Stimulated activated CD8-positive, alpha-beta memory T cell treated with anti-CD3 and anti-CD28 coated beads, Interleukin-7, amount 100 ng/mL, for 4 hours (primary cell): Measurements from ENCODE around the gene UNC45B.
A peak's percentile ranks its signal among the peaks of the same experiment; 100 is the strongest.
"Not testable (repeated sequence)": the region's sequence is repeated elsewhere in the genome, so short reads cannot be mapped to it uniquely, and the experiment has no call there.

ENCODE experiments used
- DNase-seq, 2 donors: peaks; one replicate each; pipeline ENCODE4 v3.0.0-alpha.2; 2020; ENCODE audit warnings: low read depth in 2 of 2

Gene UNC45B

DNA sequence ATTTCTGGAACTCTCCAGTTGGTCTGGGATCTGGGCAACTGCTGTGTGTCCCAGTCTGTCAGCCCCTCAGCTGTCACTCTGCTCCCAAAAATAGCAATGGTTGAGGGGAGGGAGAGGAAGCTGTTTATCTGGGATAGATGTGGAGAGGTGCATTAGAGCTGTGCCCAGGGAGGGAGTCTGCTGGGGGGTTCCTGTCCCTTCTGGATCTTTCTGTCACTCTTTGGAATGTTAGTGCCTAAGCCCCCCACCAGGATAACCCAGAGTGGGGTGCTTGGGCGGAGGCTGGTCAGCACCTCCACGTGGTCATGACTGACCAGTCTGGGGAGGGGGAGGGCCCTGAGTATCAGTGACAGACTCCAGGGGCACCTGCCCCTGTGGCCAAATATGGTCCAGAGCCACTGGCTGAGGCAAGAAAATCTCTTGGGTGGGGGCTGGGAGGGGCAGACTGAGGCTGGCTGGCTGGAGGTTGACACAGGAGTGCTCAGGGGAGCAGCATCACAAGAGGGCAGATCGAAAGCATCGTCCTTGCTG is at the start of gene UNC45B:
Gene UNC45B, plus strand, starts transcription at position 443 of the 531 bp plus-strand sequence. CDS start 447 bp downstream, outside the sequence.
- DNase-seq, result no peak

- DNase-seq, result no peak
These were observed 47.7 kb upstream of the UNC45B start for GRCh38 chr17:35099908-35100307.

DNA sequence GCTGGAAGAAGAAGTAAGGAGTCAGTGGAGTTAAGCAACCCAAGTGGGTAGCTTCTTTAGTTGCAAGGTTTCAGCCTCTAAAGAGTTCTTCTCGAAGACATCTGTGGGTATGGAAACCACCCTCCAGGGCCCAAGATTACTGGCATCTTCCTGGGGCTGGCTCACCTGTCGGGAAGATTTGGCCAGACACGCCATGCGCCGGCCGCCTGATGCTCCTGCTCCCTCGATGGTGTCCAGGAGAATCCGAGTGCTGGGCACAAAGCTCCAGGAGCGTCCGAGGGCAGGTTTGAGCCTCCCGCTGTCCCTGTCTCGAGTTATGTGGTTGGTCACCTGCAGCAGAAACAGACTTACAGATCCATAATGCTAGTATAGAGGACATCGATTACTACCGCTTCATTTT is 46.6 kb upstream of the UNC45B start:
- DNase-seq, result no peak

- no peak for DNase-seq
These were observed 45.9 kb upstream of the UNC45B start for GRCh38 chr17:35101725-35102124.

GRCh38 chr17:35103271-35103670 is 44.3 kb upstream of the UNC45B start:
- no peak for DNase-seq

- no peak for DNase-seq
These were observed 42.7 kb upstream of the UNC45B start for GRCh38 chr17:35104844-35105450.

DNA sequence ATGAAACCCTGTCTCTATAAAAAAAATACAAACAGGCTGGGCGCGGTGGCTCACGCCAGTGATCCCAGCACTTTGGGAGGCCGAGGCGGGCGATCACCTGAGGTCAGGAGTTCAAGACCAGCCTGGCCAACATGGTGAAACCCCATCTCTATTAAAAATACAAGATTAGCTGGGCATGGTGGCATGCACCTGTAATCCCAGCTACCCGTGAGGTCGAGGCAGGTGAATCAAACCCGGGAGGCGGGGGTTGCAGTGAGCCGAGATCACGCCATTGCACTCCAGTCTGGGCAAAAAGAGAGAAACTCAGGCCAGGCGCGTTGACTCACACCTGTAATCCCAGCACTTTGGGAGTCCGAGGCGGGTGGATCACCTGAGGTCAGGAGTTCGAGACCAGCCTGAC is 36.8 kb upstream of the UNC45B start:
- DNase-seq, result not testable (repeated sequence)

- no peak for DNase-seq
These were observed 30.8 kb upstream of the UNC45B start for GRCh38 chr17:35116845-35117244.

- no peak for DNase-seq
These were observed 29.6 kb upstream of the UNC45B start for GRCh38 chr17:35117984-35118383.

GRCh38 chr17:35119370-35120165 is 28.0 kb upstream of the UNC45B start, which contains the start of gene RAD51D:
Gene RAD51D, minus strand, starts transcription at chr17:35119860. Its CDS starts 247 bp downstream, at chr17:35119613.
- DNase-seq, result peak; percentile 40 to 70

GRCh38 chr17:35121315-35121714 is 26.3 kb upstream of the UNC45B start, which contains the start of gene FNDC8:
Gene FNDC8, plus strand, starts transcription at chr17:35121615. Its CDS starts 79 bp downstream, at chr17:35121694.
- no peak for DNase-seq

DNA sequence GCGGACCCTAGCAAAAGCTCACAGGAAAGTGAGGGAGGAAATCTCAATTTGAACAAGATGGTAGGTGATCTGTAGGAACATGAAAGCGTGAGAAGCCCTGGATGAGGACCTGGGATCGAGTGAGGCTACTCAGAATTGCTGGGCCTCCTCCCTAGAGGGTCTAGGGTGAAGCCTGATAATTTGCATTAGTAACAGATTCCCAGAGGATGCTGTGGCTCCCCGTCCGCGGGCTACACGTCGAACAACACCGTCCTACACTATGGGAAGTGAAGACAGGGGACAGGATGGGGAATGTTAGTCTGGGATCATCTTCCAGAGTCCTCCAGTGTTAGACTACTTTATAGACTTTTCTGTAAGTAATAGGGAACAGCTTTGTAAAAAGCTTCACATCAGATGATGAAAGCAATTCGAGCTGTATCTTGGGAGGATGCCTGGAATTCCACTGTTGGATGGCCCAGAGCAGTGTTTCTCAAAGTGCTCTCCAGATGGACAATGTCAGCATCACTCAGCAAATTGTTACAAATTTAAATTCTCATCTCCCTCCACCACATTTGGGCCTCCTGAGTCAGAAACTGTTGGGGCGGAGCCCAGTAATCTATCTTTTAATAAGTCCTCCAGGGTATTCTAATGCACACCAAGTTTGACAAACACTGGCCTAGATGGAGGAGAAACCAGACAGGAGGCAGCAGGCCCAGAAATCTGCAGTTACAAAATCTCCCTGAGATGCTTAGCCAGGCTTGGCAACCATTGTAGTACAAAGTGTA is 19.7 kb upstream of the UNC45B start:
- DNase-seq, result no peak

DNA sequence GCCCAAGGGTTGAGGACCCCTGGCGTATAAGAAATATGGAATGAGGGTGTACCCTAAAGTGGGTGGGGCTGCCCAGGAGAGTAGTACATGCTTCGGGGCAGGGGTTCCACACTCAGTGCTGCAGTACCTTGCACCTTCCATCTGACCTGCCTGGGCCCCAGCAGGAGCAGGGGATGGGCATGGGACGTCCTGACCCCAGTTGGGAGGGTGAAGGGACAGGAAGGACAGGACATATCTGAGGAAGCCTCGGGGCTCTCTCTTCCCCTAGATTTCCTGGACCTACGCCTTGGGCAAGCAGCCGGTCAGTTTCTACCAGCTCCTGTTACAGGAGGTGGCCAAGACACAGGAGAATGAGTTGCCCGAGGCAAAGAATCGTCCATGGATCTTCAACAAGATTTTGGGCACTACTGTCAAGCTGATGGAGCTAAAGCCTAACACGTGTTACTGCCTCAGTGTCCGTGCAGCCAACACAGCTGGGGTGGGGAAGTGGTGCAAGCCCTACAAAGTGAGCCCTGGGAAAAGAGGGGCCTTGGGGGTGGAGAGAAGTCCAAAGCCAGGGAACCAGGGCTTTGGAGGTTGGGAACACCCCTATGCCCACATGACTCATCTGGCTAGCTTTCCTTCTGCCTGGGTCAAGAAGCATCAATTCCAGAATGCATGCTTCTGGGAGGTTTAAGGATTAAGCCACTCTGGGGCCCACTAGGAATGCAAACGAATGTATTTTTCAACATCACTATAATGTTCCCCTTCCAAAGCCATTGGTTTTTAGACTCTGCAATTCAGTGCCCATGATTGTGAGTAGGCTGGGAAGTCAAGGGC is 18.3 kb upstream of the UNC45B start:
- no peak for DNase-seq

DNA sequence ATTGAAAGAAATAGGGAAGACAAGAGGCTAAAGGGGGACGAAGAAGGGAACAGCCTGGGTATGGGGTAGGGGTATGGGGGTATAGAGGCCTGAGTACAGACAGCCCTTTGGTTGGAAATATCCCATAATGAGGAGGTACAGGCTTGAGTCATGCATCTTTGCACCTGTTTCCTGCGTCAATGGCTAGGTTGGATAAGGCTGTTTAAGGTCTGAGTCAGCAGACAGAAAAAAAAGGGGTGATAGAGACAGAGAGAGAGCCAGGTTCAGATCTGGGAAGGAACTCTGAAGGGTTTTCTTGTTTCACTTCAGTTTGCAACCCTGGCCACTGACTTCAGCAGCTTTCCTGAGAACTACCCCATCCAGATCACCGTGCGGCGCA is 17.7 kb upstream of the UNC45B start:
- DNase-seq, result no peak

GRCh38 chr17:35130392-35130791 is 17.2 kb upstream of the UNC45B start:
- no peak for DNase-seq

DNA sequence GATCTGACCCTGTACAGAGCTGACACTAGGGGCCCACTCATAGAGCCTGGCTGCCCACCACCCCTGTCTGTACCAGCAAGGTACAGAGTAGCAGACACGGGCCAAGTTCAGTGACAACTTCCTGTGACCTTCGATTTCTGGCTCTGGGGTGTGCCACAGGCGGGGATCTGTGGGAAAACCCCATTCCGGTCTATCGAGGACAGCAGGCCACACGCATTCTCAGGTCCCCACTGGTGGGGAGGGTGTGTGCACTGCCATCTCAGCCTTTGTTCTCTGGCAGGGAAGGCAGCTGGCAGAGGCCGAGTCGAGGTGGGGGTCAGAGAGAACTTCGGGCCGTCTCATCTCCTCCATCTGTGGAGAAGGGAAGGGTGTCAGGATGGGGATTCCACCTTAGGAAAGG is 15.5 kb upstream of the UNC45B start:
- no peak for DNase-seq

DNA sequence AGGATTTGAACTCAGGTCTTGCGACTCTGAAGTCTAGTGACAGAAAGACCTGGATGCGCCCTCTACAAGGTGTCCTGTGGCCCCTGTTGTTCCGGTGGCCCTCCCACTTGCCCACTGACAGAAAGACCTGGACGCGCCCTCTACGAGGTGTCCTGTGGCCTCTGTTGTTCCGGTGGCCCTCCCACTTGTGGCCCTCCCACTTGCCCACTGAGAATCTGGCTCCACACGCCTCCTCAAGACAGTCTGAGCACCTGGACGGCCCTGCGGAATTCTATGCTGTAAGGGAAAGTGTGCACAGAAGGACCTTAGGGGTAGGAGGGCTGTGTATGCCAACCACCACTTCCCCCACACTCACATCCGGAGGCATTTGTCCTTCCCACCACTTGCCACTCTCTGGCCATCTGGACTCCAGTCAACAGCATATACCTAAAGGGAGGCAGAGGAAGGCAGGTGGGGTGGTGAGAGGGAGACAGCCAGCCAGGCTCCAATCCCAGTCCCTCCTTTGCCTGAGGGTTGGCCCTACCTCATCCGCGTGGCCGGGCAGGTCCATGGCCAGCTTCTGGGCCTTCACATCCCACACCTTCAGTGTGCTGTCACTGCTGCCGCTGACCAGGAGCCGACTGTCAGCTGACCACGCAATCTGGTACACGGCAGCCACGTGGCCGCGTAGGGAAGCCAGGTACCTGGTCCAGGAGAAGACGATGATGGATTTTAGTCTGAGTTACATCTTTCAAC is 14.6 kb upstream of the UNC45B start:
- DNase-seq, result no peak

- DNase-seq, result no peak
These were observed 12.3 kb upstream of the UNC45B start for GRCh38 chr17:35135322-35135721.

DNA sequence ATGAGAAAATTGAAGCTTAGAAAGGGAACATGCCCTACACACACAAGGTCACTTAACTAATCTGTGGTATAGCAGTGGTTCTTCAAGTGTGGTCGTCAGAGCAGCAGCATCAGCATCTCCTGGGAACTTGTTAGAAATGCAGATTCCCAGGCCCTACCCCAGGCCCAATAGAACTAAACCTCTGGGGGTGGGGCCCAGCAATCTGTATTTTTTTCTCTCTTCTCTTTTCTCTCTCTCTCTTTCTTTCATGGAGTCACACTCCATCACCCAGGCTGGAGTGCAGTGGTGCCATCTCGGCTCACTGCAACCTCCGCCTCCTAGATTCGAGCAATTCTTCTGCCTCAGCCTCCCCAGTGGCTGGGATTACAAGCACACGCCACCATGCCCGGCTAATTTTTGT is 9.4 kb upstream of the UNC45B start:
- no peak for DNase-seq

- DNase-seq, result peak; percentile 71 to 81
These were observed 5.7 kb upstream of the UNC45B start, which contains the start of gene NLE1 for GRCh38 chr17:35141681-35142466. Gene NLE1, minus strand, starts transcription at chr17:35142303. Its CDS starts 28 bp downstream, at chr17:35142275.
